ENCODE results near the gene UBA1.

DNA sequence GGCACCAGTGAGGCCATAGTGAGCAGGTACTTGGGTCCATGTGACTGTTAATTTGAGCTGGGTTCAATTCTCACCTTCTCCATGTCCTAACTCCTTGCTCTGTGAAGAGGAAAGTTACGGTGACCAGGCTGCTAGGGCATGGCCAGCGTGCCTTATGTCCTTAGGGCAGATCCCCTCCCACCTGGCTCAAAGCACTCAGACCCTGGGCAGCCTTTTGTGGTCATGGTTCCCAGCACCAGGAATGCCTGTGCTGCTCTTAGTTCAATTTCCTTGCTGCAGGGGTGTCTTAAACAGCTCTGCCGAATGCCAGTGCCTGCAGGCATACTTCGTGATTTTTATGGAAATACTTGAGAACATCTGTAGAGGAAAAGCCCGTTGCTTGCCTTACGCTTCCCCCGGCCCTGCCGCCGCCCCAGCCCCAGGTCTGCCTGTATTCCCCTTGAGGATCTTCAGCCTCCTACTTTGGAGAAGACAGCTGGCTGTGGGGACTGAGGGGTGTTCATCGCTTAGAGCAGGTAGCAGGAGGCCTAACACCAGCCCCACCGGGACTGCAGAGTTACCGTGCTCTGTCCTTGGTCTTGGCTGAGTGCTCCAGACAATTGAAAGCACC lies 21.8 kb downstream of the UBA1 start:
- TF ChIP-seq POLR2A (IDR thresholded peaks at IDR 0.05) (no peak), POLR2AphosphoS5 (IDR thresholded peaks at IDR 0.05) (no peak)
- TF ChIP-seq, protein P1, sequence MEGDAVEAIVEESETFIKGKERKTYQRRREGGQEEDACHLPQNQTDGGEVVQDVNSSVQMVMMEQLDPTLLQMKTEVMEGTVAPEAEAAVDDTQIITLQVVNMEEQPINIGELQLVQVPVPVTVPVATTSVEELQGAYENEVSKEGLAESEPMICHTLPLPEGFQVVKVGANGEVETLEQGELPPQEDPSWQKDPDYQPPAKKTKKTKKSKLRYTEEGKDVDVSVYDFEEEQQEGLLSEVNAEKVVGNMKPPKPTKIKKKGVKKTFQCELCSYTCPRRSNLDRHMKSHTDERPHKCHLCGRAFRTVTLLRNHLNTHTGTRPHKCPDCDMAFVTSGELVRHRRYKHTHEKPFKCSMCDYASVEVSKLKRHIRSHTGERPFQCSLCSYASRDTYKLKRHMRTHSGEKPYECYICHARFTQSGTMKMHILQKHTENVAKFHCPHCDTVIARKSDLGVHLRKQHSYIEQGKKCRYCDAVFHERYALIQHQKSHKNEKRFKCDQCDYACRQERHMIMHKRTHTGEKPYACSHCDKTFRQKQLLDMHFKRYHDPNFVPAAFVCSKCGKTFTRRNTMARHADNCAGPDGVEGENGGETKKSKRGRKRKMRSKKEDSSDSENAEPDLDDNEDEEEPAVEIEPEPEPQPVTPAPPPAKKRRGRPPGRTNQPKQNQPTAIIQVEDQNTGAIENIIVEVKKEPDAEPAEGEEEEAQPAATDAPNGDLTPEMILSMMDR (IDR thresholded peaks at IDR 0.05), result no peak

All from prostate gland (tissue), 2 donors.